ENCODE measurements around the gene MAPK14.
"Not testable (repeated sequence)": the region's sequence is repeated elsewhere in the genome, so short reads cannot be mapped to it uniquely, and the experiment has no call there.

The MAPK14 gene

GRCh38 chr6:36028088-36028876 lies 674 bp downstream of the MAPK14 start:
- TF ChIP-seq CTCF (IDR thresholded peaks at IDR 0.05; ENCODE audit: low read depth, low read length): no peak

DNA sequence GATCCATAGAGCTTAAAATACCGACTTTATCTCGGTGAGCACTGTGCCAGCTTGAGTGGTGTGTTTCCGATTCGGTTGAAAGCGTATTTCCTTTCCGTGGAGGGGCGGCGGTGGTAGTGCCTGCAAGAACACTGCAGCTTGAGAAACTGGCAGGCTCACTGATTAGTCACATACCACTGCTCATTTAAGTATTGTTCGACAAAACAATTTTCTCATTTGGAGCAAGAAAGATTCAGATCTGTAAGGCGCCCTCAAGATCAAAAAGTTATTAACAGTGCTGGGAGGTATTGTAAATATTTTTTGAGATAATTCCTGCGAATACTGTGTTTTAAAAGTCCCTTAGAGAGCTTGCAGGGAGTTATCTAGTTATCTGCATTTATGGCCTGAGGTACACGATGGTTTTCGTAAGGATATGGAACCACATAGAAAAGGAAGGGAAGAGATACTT lies 1.3 kb downstream of the MAPK14 start:
- TF ChIP-seq CTCF (IDR thresholded peaks at IDR 0.05; ENCODE audit: low read depth, low read length): no peak
- peak overlapping the region; percentile 97 for H3K4me3 ChIP-seq (ENCODE audit: low read depth, low read length)

More at GRCh38 chr6:36028088-36028876, 674 bp downstream of the MAPK14 start:
- peak overlapping the region; percentile 97 for H3K4me3 ChIP-seq (ENCODE audit: low read depth, low read length)

DNA sequence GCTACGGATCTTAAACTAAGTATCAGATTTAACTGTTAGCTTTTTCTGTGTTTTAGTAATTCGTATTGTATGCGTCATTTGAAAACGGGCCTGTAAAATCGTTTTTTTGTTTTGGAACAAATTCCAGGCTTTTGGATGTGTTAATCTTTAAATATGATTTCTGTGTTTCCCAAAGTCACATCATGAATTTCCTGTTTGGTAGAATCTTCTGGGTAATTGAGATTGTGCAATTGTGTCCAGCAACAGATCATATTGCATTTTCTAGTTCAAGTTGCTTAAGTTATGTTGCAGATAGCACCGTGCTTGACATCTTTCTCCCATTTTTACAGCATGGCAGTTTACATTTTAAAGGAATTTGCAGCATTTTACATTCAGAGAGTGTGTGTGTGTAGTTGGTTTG lies 1.9 kb downstream of the MAPK14 start:
- TF ChIP-seq CTCF (IDR thresholded peaks at IDR 0.05; ENCODE audit: low read depth, low read length): no peak
- peak overlapping the region; percentile 97 for H3K4me3 ChIP-seq (ENCODE audit: low read depth, low read length)

DNA sequence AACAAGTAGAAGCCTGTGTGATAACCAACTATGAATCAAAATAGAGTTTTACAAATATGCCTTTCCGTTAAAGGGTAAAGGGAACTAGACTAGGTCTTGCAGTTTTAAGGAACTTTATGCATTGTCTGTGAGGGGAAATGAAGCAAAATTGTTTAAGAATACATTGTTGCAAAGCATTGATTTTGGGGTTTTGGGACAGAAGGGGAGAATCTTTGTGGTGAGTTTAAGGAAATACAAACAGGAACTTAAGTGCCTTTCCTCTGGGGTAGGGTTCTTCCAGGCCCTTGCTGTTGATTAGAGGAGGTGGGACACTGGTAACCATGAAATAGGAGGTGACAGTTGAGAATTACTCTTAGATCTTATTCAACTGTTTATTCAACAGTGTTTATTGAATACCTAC lies 4.7 kb downstream of the MAPK14 start:
- TF ChIP-seq CTCF (IDR thresholded peaks at IDR 0.05; ENCODE audit: low read depth, low read length): no peak
- no peak overlapping the region for H3K4me3 ChIP-seq (ENCODE audit: low read depth, low read length)

- not testable (repeated sequence) for H3K4me3 ChIP-seq (ENCODE audit: low read depth, low read length)
Measured at GRCh38 chr6:36033144-36033543, 5.5 kb downstream of the MAPK14 start.

DNA sequence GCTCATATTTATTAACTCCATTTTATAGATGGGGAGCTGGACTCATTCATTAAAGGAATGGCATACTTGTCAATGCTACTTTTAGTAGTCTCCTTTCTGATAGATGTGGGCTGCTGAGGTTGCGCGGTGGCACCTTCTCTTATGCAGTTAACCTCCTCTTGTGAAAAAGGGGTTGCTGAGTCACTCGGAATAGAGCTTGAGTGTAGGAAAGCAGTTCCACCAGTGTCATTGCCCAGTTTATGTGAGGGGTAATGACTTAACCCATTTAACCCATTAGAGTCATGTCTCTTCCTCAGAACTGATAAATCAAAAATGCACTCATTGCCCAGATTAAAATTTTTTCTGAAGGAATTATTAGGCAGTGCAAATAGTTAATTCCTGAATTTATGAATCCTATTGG lies 6.3 kb downstream of the MAPK14 start:
- no peak overlapping the region for H3K4me3 ChIP-seq (ENCODE audit: low read depth, low read length)
- TF ChIP-seq CTCF (IDR thresholded peaks at IDR 0.05; ENCODE audit: low read depth, low read length): no peak

GRCh38 chr6:36034441-36034840 lies 6.8 kb downstream of the MAPK14 start:
- no peak for TF ChIP-seq CTCF (IDR thresholded peaks at IDR 0.05; ENCODE audit: low read depth, low read length)
- H3K4me3 ChIP-seq (ENCODE audit: low read depth, low read length): no peak overlapping the region

DNA sequence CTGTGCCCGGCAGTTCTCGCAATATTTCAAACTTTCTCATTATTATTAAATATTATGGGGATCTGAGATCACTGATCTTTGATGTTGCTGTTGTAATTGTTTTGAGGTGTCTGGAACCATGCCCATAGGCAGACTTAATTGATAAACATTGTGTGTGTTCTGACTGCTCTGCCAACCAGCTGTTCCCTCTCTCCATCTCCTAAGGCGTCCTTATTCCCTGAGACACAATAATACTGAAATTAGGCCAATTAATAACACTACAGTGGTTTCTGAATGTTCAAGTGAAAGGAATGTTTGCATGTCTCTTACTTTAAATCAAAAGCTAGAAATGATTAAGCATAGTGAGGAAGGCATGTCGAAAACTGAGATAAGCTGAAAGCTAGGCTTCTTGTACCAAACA lies 7.6 kb downstream of the MAPK14 start:
- TF ChIP-seq CTCF (IDR thresholded peaks at IDR 0.05; ENCODE audit: low read depth, low read length): no peak
- H3K4me3 ChIP-seq (ENCODE audit: low read depth, low read length): no peak overlapping the region

Data from WI38 (cell line).